ENCODE measurements around the gene DEFB128. TPM values are rescaled to one million over a fixed set of nuclear protein-coding genes. Genes with fewer than 3 reads are reported as not detected.

DEFB128 gene
- not detected in 2 replicates for total RNA-seq

GRCh38 chr20:189611-190010 lies at the start of gene DEFB128:
DEFB128 (minus strand) TSS chr20:189711; CDS start chr20:189623, 88 bp downstream.

GRCh38 chr20:226958-227357 lies 37.4 kb upstream of the DEFB128 start, which contains the start of gene DEFB129:
DEFB129 (plus strand) TSS chr20:227258; CDS start chr20:227289, 31 bp downstream.

GRCh38 chr20:157154-157553 lies 32.4 kb downstream of the DEFB128 start, which contains the start of gene DEFB127:
DEFB127 (plus strand) TSS chr20:157454; CDS start chr20:157545, 91 bp downstream.

GRCh38 chr20:142290-142689 lies 47.2 kb downstream of the DEFB128 start, which contains the start of gene DEFB126:
DEFB126 (plus strand) TSS chr20:142590; CDS start chr20:142629, 39 bp downstream.

Other genes starting within 250 kb of the DEFB128 start
- gene DEFB125, start 102.0 kb downstream of the DEFB128 start, total RNA-seq: not detected in 2 replicates
- not detected in 2 replicates for gene DEFB126, start 47.1 kb downstream of the DEFB128 start, total RNA-seq
- not detected in 2 replicates for gene DEFB127, start 32.3 kb downstream of the DEFB128 start, total RNA-seq
- gene DEFB129, start 37.5 kb upstream of the DEFB128 start, total RNA-seq: not detected in 2 replicates
- not detected in 2 replicates for gene DEFB132, start 68.0 kb upstream of the DEFB128 start, total RNA-seq
- gene C20orf96, start 101.0 kb upstream of the DEFB128 start, total RNA-seq: 0.16 and 0.72 TPM in 2 replicates
- gene ZCCHC3, start 107.9 kb upstream of the DEFB128 start, total RNA-seq: 18.0 and 18.8 TPM in 2 replicates
- 10.0 and 12.8 TPM in 2 replicates for gene SOX12, start 135.8 kb upstream of the DEFB128 start, total RNA-seq
- 39.9 and 48.6 TPM in 2 replicates for gene NRSN2, start 157.4 kb upstream of the DEFB128 start, total RNA-seq
- 61.6 and 73.7 TPM in 2 replicates for gene TRIB3, start 191.0 kb upstream of the DEFB128 start, total RNA-seq
- gene RBCK1, start 218.6 kb upstream of the DEFB128 start, total RNA-seq: 106 and 111 TPM in 2 replicates

Data from cardiac atrium fibroblast (primary cell).